Measurements from ENCODE around the gene GLB1L3.

GLB1L3 gene

DNA sequence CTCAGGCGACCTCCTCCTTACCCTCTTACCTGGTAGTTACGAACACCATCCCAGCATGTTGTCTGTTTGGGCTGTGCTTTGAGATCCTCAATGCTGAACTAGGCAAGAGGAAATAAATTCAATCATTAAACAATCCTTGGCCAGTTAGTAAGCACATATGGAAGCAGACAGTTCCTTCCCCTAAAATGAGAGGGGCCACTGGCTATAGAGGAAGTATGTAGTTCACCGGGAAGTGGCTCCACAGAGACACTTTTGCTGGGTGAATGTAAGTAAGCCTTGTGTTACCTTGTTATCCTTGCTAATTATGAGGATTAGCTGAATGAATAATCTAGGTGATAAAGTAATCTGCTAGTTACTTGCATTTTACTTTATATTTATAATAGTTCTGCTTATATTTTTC lies 25.9 kb upstream of the GLB1L3 start:
- Histone ChIP-seq H3K36me3 (ENCODE audit: low read length) (no peaks in the 10 kb centered on the region), H2AFZ (ENCODE audit: low read depth, low read length, severe bottlenecking) (no peak overlapping the region), H3K79me2 (ENCODE audit: insufficient read depth, low read length) (no peaks in the 10 kb centered on the region), H3K27ac (ENCODE audit: low read depth, low read length) (no peak overlapping the region), H3K27me3 (ENCODE audit: low read length) (no peaks in the 10 kb centered on the region), H3K9me2 (replicated peaks; ENCODE audit: insufficient read depth, low read length) (no peaks in the 10 kb centered on the region), H3K9me3 (ENCODE audit: insufficient read depth, low read length) (no peaks in the 10 kb centered on the region), H3K4me2 (ENCODE audit: low read depth, low read length, poor library complexity, severe bottlenecking) (no peak overlapping the region), H3F3A (ENCODE audit: insufficient read depth) (no peaks in the 10 kb centered on the region), H3K4me3 (ENCODE audit: insufficient read depth, low read length, poor library complexity, severe bottlenecking) (no peak overlapping the region), H3K9ac (ENCODE audit: low read length) (no peak overlapping the region), H4K20me1 (ENCODE audit: low read depth, low read length) (no peaks in the 10 kb centered on the region)
- TF ChIP-seq, protein P1, sequence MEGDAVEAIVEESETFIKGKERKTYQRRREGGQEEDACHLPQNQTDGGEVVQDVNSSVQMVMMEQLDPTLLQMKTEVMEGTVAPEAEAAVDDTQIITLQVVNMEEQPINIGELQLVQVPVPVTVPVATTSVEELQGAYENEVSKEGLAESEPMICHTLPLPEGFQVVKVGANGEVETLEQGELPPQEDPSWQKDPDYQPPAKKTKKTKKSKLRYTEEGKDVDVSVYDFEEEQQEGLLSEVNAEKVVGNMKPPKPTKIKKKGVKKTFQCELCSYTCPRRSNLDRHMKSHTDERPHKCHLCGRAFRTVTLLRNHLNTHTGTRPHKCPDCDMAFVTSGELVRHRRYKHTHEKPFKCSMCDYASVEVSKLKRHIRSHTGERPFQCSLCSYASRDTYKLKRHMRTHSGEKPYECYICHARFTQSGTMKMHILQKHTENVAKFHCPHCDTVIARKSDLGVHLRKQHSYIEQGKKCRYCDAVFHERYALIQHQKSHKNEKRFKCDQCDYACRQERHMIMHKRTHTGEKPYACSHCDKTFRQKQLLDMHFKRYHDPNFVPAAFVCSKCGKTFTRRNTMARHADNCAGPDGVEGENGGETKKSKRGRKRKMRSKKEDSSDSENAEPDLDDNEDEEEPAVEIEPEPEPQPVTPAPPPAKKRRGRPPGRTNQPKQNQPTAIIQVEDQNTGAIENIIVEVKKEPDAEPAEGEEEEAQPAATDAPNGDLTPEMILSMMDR (IDR thresholded peaks at IDR 0.05; ENCODE audit: insufficient read depth, low read length, poor library complexity, severe bottlenecking), result no peak
- no peak for TF ChIP-seq EZH2phosphoT487 (conservative IDR thresholded peaks at IDR 0.05; ENCODE audit: low read length)

GRCh38 chr11:134250675-134251074 lies 25.5 kb upstream of the GLB1L3 start:
- Histone ChIP-seq H3K79me2 (ENCODE audit: insufficient read depth, low read length) (no peaks in the 10 kb centered on the region), H3F3A (ENCODE audit: insufficient read depth) (no peaks in the 10 kb centered on the region), H4K20me1 (ENCODE audit: low read depth, low read length) (no peaks in the 10 kb centered on the region), H3K9me2 (replicated peaks; ENCODE audit: insufficient read depth, low read length) (no peaks in the 10 kb centered on the region), H3K4me3 (ENCODE audit: insufficient read depth, low read length, poor library complexity, severe bottlenecking) (no peak overlapping the region), H3K27me3 (ENCODE audit: low read length) (no peaks in the 10 kb centered on the region), H3K9me3 (ENCODE audit: insufficient read depth, low read length) (no peaks in the 10 kb centered on the region), H3K4me2 (ENCODE audit: low read depth, low read length, poor library complexity, severe bottlenecking) (no peak overlapping the region), H3K36me3 (ENCODE audit: low read length) (no peaks in the 10 kb centered on the region), H3K9ac (ENCODE audit: low read length) (no peak overlapping the region), H3K27ac (ENCODE audit: low read depth, low read length) (no peak overlapping the region), H2AFZ (ENCODE audit: low read depth, low read length, severe bottlenecking) (no peak overlapping the region)
- TF ChIP-seq, protein P1 (IDR thresholded peaks at IDR 0.05; ENCODE audit: insufficient read depth, low read length, poor library complexity, severe bottlenecking), result no peak
- TF ChIP-seq EZH2phosphoT487 (conservative IDR thresholded peaks at IDR 0.05; ENCODE audit: low read length), result no peak

- TF ChIP-seq EZH2phosphoT487 (conservative IDR thresholded peaks at IDR 0.05; ENCODE audit: low read length), result no peak
- Histone ChIP-seq H3K9ac (ENCODE audit: low read length) (peak overlapping the region; percentile 76), H3F3A (ENCODE audit: insufficient read depth) (no peaks in the 10 kb centered on the region), H3K27ac (ENCODE audit: low read depth, low read length) (no peak overlapping the region), H2AFZ (ENCODE audit: low read depth, low read length, severe bottlenecking) (peak overlapping the region; percentile 75), H4K20me1 (ENCODE audit: low read depth, low read length) (no peaks in the 10 kb centered on the region), H3K79me2 (ENCODE audit: insufficient read depth, low read length) (no peaks in the 10 kb centered on the region), H3K4me3 (ENCODE audit: insufficient read depth, low read length, poor library complexity, severe bottlenecking) (peak overlapping the region; percentile 58), H3K4me2 (ENCODE audit: low read depth, low read length, poor library complexity, severe bottlenecking) (peak overlapping the region; percentile 73), H3K36me3 (ENCODE audit: low read length) (no peaks in the 10 kb centered on the region), H3K9me3 (ENCODE audit: insufficient read depth, low read length) (no peaks in the 10 kb centered on the region), H3K9me2 (replicated peaks; ENCODE audit: insufficient read depth, low read length) (no peaks in the 10 kb centered on the region), H3K27me3 (ENCODE audit: low read length) (no peaks in the 10 kb centered on the region)
Observed at GRCh38 chr11:134252346-134253187, 23.6 kb upstream of the GLB1L3 start.
